ENCODE data around the gene SOX2. TPM values are rescaled to one million over a fixed set of nuclear protein-coding genes. Genes with fewer than 3 reads are reported as not detected.

The SOX2 gene
- total RNA-seq, 4 donors from 2014 or later, result 0.27 to 0.34 TPM; not detected in 2

GRCh38 chr3:181725131-181725731, 13.5 kb downstream of the SOX2 start:
- WGBS, 2 donors, result 10 to 12% methylated on average over 24 of the region's 24 CpGs
- intact Hi-C loops (cut with DNase I), result loop anchor here (10.0 kb wide), 1 partner anchor 530 kb away; no protein-coding TSS in a partner anchor
- Histone ChIP-seq H3K27ac (no peak overlapping the region), H3K27me3 (peaks cover 65% of the 10 kb centered on the region), H3K4me1 (peaks cover 11 to 19% of the 10 kb centered on the region in 2 donors), H3K36me3 (no peaks in the 10 kb centered on the region), H3K9me3 (no peaks in the 10 kb centered on the region), H3K4me3 (replicated peaks in 1 of 3) (no peak overlapping the region)
- DNase-seq, result no peak
- no peak for TF ChIP-seq POLR2A (IDR thresholded peaks at IDR 0.05)
- TF ChIP-seq CTCF (IDR thresholded peaks at IDR 0.05), result no peak

- WGBS, 2 donors, result 6 to 10% methylated on average over 12 to 13 of the region's 15 CpGs
- Histone ChIP-seq H3K4me3 (replicated peaks in 1 of 3) (no peak overlapping the region), H3K27me3 (peaks cover 60% of the 10 kb centered on the region), H3K27ac (no peak overlapping the region), H3K36me3 (no peaks in the 10 kb centered on the region), H3K4me1 (peaks cover 11 to 19% of the 10 kb centered on the region in 2 donors), H3K9me3 (no peaks in the 10 kb centered on the region)
- DNase-seq, result no peak
- intact Hi-C loops (cut with DNase I), result loop anchor here (10.0 kb wide), 1 partner anchor 529 kb away; no protein-coding TSS in a partner anchor
- TF ChIP-seq CTCF (IDR thresholded peaks at IDR 0.05) (no peak), POLR2A (IDR thresholded peaks at IDR 0.05) (no peak)
These were observed 14.1 kb downstream of the SOX2 start for GRCh38 chr3:181725830-181726229.

- 6 to 11% methylated on average over 46 to 56 of the region's 62 CpGs for WGBS, 2 donors
- Histone ChIP-seq H3K9me3 (no peaks in the 10 kb centered on the region), H3K36me3 (no peaks in the 10 kb centered on the region), H3K4me3 (replicated peaks in 1 of 3) (peak overlapping the region in 1 of 3 donors; percentile 1), H3K27me3 (peaks cover 56% of the 10 kb centered on the region), H3K27ac (no peak overlapping the region), H3K4me1 (peaks cover 11 to 19% of the 10 kb centered on the region in 2 donors)
- DNase-seq, result no peak
- TF ChIP-seq CTCF (IDR thresholded peaks at IDR 0.05) (no peak), POLR2A (IDR thresholded peaks at IDR 0.05) (no peak)
- intact Hi-C loops (cut with DNase I), result loop anchor here (10.0 kb wide), 1 partner anchor 528 kb away; no protein-coding TSS in a partner anchor
These were observed 14.9 kb downstream of the SOX2 start for GRCh38 chr3:181726351-181727330.

- 13 to 15% methylated on average over 24 of the region's 24 CpGs for WGBS, 2 donors
- no peak for DNase-seq
- Histone ChIP-seq H3K4me1 (peaks cover 11 to 19% of the 10 kb centered on the region in 2 donors), H3K4me3 (replicated peaks in 1 of 3) (peak overlapping the region in 1 of 3 donors; percentile 1), H3K27me3 (peaks cover 48% of the 10 kb centered on the region), H3K9me3 (no peaks in the 10 kb centered on the region), H3K27ac (no peak overlapping the region), H3K36me3 (no peaks in the 10 kb centered on the region)
- TF ChIP-seq CTCF (IDR thresholded peaks at IDR 0.05), result no peak
- TF ChIP-seq POLR2A (IDR thresholded peaks at IDR 0.05), result no peak
- intact Hi-C loops (cut with DNase I), result loop anchor here (10.0 kb wide), 1 partner anchor 527 kb away; no protein-coding TSS in a partner anchor
These were observed 15.8 kb downstream of the SOX2 start for GRCh38 chr3:181727341-181728032.

Data from thyroid gland (tissue), 4 donors.